Subcutaneous adipose tissue (tissue), 4 donors: Measurements from ENCODE around the gene SETX. TPM values are rescaled to one million over a fixed set of nuclear protein-coding genes. Genes with fewer than 3 reads are reported as not detected.

Experiments
- total RNA-seq, 4 donors: library from RNA; depleted of rRNA; stranded (reverse); fragments of >200 nt; gene quantifications; one replicate each; pipeline ENCODE4 v1.1.0, GENCODE V29; 2016
- TF ChIP-seq, protein P1 (sequence below): fragments of 450-650 bp; IDR thresholded peaks from one replicate; pipeline ENCODE4 v1.5.1; 2016; ENCODE audit warnings: low read depth, mild to moderate bottlenecking, control low read depth, antibody characterized with exemption, moderate library complexity

Gene SETX
- total RNA-seq, 4 donors from 2014 or later, result 66.7 to 94.0 (median 75.6) TPM

DNA sequence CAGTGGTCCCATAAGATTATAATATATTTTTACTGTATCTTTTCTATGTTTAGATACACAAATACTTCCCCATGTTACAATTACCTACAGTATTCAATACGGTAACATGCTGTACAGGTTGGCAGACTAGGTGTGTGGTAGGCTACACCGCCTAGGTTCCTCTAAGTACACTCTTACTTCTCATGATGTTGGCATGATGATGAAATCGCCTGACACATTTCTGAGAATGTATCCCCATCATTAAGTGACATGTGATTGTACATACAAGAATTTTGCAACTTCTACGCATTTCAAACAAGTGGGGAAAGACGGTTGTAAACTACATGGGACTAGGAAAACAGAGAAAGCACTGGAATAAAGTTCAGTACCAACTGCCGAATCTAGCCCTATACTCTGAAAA is 53.3 kb downstream of the SETX start:
- TF ChIP-seq, protein P1, sequence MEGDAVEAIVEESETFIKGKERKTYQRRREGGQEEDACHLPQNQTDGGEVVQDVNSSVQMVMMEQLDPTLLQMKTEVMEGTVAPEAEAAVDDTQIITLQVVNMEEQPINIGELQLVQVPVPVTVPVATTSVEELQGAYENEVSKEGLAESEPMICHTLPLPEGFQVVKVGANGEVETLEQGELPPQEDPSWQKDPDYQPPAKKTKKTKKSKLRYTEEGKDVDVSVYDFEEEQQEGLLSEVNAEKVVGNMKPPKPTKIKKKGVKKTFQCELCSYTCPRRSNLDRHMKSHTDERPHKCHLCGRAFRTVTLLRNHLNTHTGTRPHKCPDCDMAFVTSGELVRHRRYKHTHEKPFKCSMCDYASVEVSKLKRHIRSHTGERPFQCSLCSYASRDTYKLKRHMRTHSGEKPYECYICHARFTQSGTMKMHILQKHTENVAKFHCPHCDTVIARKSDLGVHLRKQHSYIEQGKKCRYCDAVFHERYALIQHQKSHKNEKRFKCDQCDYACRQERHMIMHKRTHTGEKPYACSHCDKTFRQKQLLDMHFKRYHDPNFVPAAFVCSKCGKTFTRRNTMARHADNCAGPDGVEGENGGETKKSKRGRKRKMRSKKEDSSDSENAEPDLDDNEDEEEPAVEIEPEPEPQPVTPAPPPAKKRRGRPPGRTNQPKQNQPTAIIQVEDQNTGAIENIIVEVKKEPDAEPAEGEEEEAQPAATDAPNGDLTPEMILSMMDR, result no peak

DNA sequence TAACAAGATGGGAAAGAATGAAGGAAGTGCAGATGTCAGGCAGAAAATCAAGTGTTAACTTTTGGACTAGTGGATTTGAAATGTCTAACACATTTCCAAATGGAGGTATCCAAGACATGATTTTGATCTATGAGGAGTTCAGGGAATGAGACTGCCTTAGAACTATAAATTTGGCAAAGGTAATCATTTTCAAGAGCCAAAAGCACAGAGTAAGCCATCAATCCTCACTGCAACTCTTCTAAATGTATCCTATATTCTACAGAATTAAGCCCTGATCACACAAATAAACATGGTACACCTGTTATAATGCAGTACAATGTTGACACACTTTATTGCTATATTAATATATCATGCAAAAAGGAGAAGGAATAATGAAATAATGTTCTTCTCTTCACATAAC is 55.6 kb downstream of the SETX start:
- TF ChIP-seq, protein P1, result no peak

DNA sequence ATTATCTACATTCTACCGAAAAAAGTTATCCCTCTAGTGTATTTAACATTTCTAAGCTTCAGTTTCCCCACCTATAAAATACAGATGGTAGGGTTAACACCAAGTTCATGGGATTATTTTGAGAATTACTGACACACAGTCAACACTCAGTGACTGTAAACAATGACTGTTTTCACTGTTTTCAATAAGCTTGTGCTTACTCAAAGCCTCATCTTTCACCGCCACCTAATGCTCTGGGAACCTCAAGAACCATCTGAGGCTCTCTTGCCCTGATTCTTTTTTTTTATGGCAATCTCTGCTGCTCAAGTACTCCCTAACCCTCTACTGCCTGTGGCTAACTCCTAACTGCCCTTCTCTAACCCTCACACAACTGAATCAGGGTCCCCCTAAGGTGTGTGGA is 59.6 kb downstream of the SETX start:
- TF ChIP-seq, protein P1, result no peak

DNA sequence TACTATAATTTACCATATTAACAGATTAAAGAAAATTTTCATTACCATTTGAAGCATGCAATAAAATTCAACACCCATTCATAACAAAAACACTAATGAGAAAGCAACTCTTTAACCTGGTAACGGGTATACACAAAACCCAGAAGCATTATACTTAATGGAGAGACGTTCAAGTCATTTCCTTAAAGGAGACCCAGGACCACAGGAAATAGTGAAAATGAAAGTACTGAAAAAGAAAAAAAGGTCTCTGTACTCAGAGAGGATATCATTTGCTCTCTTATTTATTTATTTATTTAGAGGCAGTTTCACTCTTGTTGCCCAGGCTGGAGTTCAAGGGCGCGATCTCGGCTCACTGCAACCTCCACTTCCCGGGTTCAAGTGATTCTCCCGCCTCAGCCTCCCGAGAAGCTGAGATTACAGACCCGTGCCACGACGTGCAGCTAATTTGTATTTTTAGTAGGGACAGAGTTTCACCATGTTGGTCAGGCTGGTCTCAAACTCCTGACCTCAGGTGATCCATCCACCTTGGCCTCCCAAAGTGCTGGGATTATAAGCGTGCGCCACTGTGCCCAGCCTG is 61.6 kb downstream of the SETX start:
- TF ChIP-seq, protein P1, result no peak

DNA sequence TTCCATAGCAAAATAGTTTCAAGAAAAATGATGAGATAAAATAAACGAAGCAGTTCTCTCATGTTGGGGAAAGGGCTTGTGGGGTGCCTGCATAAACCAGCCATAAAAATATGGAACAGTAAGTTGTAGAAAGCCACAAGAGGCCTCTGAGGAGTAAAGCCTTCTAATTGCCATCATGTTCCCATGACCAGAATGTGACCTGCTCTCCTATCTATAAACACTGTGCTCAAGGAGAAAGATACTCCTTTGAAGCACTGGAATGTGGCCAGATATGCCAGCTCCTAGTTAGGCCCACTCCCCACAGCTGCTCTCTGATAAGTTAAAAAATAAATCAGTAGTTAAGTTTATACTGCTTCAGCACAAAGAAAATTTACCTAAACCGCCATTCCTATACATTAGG is 65.8 kb downstream of the SETX start:
- TF ChIP-seq, protein P1, result no peak

DNA sequence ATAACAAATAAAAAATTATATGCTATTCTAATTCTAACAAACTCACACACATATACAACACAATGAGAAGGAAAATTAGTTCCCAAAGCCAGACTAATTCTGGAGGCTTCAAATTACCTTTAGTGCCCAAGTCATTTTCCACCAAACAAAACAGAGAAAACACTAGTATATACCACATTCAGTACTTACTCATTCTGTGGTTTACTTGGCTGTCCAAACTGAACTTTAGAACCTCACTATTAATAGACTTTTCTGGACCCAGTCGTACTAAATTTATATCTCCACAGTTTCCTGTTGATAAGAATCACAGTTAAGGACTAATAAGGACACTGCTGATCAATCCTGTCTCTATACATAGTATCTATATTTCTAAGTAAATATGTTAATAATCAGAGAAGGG is 66.4 kb downstream of the SETX start:
- TF ChIP-seq, protein P1, result no peak

DNA sequence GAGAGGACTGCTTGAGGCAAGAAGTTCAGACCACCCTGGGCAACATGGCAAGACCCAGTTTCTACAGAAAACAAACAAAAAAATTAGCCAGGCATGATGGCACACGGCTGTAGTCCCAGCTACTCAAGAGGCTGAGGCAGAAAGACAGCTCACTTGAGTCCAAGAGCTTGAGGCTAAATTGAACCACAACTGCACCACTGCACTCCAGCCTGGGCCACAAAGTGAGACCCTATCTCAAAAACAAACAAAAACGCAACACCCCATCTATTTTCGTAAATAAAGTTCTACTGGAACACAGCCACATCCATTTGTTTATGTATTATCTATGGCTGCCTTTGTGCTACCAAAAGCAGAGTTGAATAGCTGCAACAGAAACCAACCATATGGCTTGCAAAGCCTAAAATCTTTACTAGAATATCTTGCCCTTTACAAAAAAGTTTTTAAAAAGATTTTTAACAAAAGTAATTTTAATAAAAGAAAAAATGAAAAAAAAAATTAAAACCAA is 67.5 kb downstream of the SETX start:
- TF ChIP-seq, protein P1, result no peak
